SJSA1 (cell line): ENCODE measurements around the gene ZBTB44. TPM values are rescaled to one million over a fixed set of nuclear protein-coding genes. Genes with fewer than 3 reads are reported as not detected.
"Not testable (repeated sequence)": the region's sequence is repeated elsewhere in the genome, so short reads cannot be mapped to it uniquely, and the experiment has no call there.

Experiments used
- DNase-seq, 2 experiments: peaks; one replicate each; pipeline ENCODE4 v3.0.0-alpha.2; 2015 to 2020; ENCODE audit warnings: low spot score in 2 of 2, low read depth in 1 of 2
- H3K27ac ChIP-seq: fragments of 250-450 bp; sonication (Bioruptor Pico); 2 replicates; pipeline ENCODE4 v1.5.1; 2020; ENCODE audit warnings: mild to moderate bottlenecking, moderate library complexity
- H3K27me3 ChIP-seq: fragments of 250-450 bp; sonication (Bioruptor Pico); replicated peaks from 2 replicates; pipeline ENCODE4 v1.5.1; 2020; ENCODE audit warnings: mild to moderate bottlenecking, moderate library complexity
- H3K36me3 ChIP-seq: fragments of 250-450 bp; sonication (Bioruptor Pico); 2 replicates; pipeline ENCODE4 v1.5.1; 2020; ENCODE audit warnings: mild to moderate bottlenecking
- H3K4me1 ChIP-seq: fragments of 250-450 bp; sonication (Bioruptor Pico); replicated peaks from 2 replicates; pipeline ENCODE4 v1.6.1; 2021; ENCODE audit warnings: mild to moderate bottlenecking
- H3K4me3 ChIP-seq: fragments of 250-450 bp; sonication (Bioruptor Pico); 2 replicates; pipeline ENCODE4 v1.5.1; 2020; ENCODE audit warnings: mild to moderate bottlenecking
- H3K9me3 ChIP-seq: fragments of 250-450 bp; sonication (Bioruptor Pico); replicated peaks from 2 replicates; pipeline ENCODE4 v1.5.1; 2020; ENCODE audit warnings: mild to moderate bottlenecking
- total RNA-seq: library from RNA; depleted of rRNA; stranded (reverse); fragments of >200 nt; shearing (Covaris generic); gene quantifications from 2 replicates; pipeline ENCODE4 v1.2.3, GENCODE V29; 2014

Gene ZBTB44
- total RNA-seq, 1 experiment from 2014 or later, result 14.4 TPM

DNA sequence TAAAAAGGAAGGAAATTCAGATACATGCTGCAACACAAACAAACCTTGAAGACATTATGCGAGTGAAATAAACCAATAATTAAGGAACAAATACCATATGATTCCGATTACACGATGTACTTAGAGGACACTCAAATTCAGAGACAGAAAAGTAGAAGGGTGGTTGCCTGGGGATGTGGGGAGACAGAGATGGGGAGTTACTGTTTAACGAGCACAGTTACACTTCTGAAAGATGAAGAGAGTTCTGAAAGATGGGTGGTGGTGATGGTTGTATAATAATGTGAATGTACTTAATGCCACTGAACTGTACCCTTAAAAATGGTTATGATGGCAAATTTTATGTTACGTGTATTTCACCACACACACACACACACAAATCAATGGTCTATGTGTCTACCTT, 14.7 kb downstream of the ZBTB44 start:
- no peak overlapping the region for H3K27ac ChIP-seq
- no peak for DNase-seq
- no peak overlapping the region for H3K4me3 ChIP-seq
- no peaks in the 10 kb centered on the region for H3K4me1 ChIP-seq
- no peaks in the 10 kb centered on the region for H3K27me3 ChIP-seq
- no peaks in the 10 kb centered on the region for H3K9me3 ChIP-seq
- no peaks in the 10 kb centered on the region for H3K36me3 ChIP-seq

DNA sequence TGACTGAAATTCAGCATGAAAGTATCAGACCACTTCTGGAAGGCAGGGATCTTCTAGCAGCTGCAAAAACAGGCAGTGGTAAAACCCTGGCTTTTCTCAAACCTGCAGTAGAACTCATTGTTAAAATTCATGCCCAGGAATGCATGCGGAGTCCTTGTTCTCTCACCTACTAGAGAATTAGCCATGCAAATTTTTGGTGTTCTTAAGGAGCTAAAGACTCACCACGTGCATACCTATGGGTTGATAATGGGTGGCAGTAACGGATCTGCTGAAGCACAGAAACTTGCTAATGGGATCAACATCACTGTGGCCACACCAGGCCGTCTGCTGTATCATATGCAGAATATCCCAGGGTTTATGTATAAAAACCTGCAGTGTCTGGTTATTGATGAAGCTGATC, 19.1 kb downstream of the ZBTB44 start:
- no peaks in the 10 kb centered on the region for H3K9me3 ChIP-seq
- no peak for DNase-seq
- no peaks in the 10 kb centered on the region for H3K4me1 ChIP-seq
- no peak overlapping the region for H3K27ac ChIP-seq
- no peaks in the 10 kb centered on the region for H3K27me3 ChIP-seq
- no peak overlapping the region for H3K4me3 ChIP-seq
- H3K36me3 ChIP-seq, result no peaks in the 10 kb centered on the region

DNA sequence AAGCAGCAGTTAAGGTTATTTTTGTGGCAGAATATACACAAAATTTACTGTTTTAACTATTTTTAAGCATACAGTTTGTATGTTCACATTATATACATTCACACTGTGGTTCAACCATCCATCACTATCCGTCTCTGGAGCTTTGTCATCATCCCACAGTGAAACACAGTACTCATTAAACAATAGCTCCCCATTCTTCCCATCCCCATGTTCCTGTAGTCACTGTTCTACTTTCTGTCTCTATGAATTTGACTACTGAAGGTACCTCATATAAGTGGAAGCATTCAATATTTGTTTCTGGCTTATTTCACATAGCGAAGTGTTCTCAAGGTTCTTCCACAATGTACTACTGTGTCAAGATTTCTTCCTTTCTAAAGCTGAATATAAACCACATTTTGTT, 32.6 kb downstream of the ZBTB44 start:
- Histone ChIP-seq H3K27me3 (no peaks in the 10 kb centered on the region), H3K4me1 (no peaks in the 10 kb centered on the region), H3K4me3 (no peak overlapping the region), H3K27ac (no peak overlapping the region), H3K36me3 (no peaks in the 10 kb centered on the region), H3K9me3 (no peaks in the 10 kb centered on the region)
- DNase-seq, result no peak

DNA sequence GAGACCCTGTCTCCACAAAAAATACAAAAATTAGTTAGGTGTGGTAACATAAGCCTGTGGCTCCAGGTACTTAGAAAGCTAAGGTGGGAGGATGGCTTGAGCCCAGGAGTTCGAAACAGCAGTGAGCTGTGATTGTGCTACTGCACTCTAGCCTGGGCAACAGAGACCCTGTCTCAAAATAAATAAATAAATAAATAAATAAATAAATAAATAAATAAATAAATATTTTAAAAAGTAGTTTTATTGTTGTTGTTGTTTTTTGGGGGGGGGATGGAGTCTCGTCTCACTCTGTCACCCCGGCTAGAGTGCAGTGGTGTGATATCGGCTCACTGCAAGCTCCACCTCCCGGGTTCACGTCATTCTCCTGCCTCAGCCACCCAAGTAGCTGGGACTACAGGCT, 33.4 kb downstream of the ZBTB44 start:
- DNase-seq, H3K27me3 ChIP-seq, H3K27ac ChIP-seq, H3K9me3 ChIP-seq, H3K4me3 ChIP-seq, H3K4me1 ChIP-seq, H3K36me3 ChIP-seq: not testable (repeated sequence)

DNA sequence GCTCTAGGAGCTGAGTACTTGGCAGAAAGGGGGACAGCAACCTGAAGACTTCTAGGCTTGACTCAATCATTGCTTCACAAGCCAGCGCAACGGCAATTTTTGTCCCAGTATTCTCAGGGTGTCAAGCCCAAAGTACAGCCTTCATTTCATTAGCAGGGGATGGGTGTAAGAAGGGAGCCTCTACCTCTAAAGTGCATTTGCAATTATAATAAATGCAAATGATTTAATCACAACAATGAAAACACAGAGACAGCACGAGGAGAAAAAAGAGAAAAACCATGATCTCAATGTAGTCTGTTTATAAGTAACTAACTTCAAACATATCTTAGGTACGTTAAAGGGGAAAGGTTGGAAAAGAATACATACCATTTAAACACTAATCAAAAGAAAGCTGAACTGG, 34.7 kb downstream of the ZBTB44 start:
- Histone ChIP-seq H3K4me1 (no peaks in the 10 kb centered on the region), H3K27ac (no peak overlapping the region), H3K9me3 (no peaks in the 10 kb centered on the region), H3K27me3 (no peaks in the 10 kb centered on the region), H3K36me3 (no peaks in the 10 kb centered on the region), H3K4me3 (no peak overlapping the region)
- no peak for DNase-seq

DNA sequence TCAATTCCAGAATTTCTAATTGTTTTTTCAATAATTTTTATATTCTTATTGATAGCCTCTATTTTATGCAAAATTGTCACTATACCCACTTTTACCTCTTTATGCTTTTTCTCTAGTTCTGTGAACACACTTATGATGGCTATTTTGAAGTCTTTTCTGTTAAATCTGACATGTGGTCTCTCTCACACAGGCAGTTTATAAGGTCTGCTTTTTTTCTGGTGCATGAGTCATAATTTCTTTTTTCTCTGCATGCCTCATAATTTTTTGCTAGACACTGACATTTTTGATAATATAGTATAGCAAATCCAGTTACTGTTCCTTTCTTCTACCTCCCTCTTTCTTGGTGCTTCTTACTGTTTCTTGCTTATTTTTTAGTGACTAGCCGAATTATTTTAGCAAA, 36.0 kb downstream of the ZBTB44 start:
- H3K4me3 ChIP-seq, result no peak overlapping the region
- H3K4me1 ChIP-seq, result no peaks in the 10 kb centered on the region
- H3K36me3 ChIP-seq, result no peaks in the 10 kb centered on the region
- H3K27ac ChIP-seq, result no peak overlapping the region
- H3K27me3 ChIP-seq, result no peaks in the 10 kb centered on the region
- no peaks in the 10 kb centered on the region for H3K9me3 ChIP-seq
- no peak for DNase-seq

DNA sequence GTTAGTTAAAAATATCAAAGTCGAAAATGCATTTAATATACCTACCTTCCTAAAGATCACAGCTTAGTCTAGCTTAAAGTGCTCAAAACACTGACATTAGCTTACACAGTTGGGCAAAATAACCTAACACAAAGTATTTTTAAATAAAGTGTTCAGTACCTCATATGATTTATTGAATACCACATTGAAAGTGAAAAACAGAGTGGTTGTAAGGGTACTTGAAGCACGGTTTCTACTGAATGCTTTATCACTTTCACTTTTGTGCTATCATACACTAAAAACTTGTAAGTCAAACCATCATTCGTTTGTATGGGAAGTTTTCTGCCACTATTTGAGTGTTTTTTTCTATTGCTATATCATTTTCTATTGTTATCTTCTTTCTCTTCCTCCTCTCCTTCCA, 36.6 kb downstream of the ZBTB44 start:
- no peaks in the 10 kb centered on the region for H3K4me1 ChIP-seq
- H3K36me3 ChIP-seq, result no peaks in the 10 kb centered on the region
- H3K27ac ChIP-seq, result no peak overlapping the region
- no peaks in the 10 kb centered on the region for H3K27me3 ChIP-seq
- DNase-seq, result no peak
- no peak overlapping the region for H3K4me3 ChIP-seq
- no peaks in the 10 kb centered on the region for H3K9me3 ChIP-seq

DNA sequence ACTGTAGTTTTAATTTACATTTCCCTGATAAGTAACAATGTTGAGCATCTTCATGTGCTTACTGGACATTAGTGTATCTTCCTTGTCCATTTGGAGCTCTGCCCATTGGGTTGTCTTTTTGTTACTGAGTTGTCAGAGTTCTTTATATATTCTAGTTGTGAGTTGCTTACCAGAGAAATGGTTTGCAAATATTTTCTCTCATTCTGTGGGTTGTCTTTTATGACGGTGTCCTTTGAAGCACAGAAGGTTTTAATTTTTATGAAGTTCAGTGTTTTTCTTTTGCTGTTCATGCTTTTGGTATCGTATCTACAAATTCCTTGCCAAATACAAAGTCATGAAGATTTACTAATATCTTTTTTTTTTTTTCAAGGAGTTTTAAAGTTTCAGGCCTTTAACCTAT, 42.4 kb downstream of the ZBTB44 start:
- no peak overlapping the region for H3K4me3 ChIP-seq
- no peak for DNase-seq
- H3K4me1 ChIP-seq, result no peaks in the 10 kb centered on the region
- H3K27me3 ChIP-seq, result no peaks in the 10 kb centered on the region
- H3K9me3 ChIP-seq, result no peaks in the 10 kb centered on the region
- H3K36me3 ChIP-seq, result no peaks in the 10 kb centered on the region
- no peak overlapping the region for H3K27ac ChIP-seq

DNA sequence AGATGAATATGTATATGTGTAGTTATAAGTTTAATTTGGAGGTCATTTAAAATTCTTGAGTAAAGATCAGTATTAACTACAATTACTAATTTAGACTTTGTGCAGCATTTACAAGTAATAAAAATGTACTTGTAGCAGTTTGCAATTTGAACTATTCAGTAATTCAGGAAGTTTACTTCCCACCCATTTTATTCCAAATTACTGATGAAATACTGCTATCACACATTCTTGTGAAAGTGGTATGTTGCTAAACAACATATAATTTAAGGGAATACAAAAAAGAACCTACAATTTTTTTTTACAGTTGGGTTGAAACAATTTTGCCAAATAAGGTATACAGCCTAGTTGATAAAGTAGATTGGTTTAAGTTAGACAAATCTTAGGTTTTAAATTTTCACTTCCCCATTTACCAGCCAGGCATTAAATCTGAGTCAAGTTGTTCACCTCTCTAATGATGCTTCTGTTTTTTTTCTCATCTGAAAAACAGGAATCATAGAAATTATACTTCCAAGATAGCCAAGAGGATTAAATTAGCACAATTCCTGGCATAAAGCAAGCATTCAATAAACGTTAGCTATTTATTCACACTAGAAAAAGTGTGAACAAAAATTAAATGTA, 45.3 kb downstream of the ZBTB44 start:
- no peaks in the 10 kb centered on the region for H3K36me3 ChIP-seq
- no peaks in the 10 kb centered on the region for H3K4me1 ChIP-seq
- no peak for DNase-seq
- no peaks in the 10 kb centered on the region for H3K27me3 ChIP-seq
- H3K27ac ChIP-seq, result no peak overlapping the region
- no peaks in the 10 kb centered on the region for H3K9me3 ChIP-seq
- H3K4me3 ChIP-seq, result no peak overlapping the region

DNA sequence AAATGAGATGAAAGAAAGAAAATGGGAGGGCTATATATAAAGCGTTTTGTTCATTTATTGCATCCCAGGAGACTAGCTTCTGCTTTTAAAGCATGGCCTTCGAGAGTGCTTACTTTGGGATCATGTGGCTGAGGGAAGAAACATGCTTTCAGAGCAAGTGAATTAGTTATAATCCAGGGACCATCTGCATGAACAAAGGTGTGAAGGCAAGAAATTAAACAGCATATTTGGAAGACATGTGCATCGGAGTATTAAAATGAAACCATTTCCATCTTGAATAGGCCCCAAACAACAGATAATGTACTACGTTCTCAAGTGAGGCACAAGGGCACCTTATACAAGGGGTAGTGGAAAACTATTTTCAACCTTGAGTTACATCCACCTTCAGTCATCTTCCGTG, 51.4 kb downstream of the ZBTB44 start:
- DNase-seq, result no peak
- Histone ChIP-seq H3K4me3 (no peak overlapping the region), H3K9me3 (no peaks in the 10 kb centered on the region), H3K27me3 (no peaks in the 10 kb centered on the region), H3K36me3 (no peaks in the 10 kb centered on the region), H3K27ac (no peak overlapping the region), H3K4me1 (no peaks in the 10 kb centered on the region)

DNA sequence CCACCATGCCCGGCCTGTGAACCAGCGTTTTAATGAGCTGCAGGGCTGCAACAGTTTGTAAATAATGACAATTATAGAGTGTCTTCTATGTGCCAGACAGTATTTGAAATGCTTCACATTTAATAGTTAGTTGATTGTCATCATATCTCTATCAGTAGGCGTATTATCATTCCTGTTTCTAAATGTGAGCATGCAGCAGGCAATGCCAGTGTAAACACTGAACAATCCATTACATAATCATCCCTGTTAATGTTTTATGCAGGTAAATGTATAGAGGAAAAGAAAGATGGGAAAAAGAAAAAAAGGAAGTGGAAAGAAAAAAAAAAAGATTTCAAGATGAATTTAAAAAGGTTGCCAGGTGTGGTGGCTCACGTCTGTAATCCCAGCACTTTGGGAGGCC, 52.3 kb downstream of the ZBTB44 start:
- DNase-seq, result no peak
- Histone ChIP-seq H3K27me3 (no peaks in the 10 kb centered on the region), H3K4me3 (no peak overlapping the region), H3K27ac (no peak overlapping the region), H3K9me3 (no peaks in the 10 kb centered on the region), H3K36me3 (no peaks in the 10 kb centered on the region), H3K4me1 (no peaks in the 10 kb centered on the region)

DNA sequence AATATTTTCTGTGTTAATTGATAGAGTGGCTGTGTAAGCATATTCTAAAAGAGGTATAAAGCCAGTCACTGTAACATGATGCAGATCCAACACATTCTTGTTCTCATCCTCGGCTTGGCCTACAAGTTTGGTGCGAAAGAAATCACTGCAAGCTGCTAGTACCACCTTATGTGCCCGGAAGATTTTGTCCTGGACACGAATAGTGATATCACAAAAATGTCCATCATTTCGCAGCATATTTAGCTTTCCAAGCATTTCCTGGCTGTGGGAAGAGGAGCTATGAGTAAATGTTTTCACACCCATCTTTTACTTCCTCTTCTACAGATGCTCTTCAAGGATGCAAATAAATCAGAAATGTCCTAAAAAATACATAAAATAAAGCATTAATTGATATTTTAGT, 53.1 kb downstream of the ZBTB44 start:
- Histone ChIP-seq H3K4me3 (no peak overlapping the region), H3K4me1 (no peaks in the 10 kb centered on the region), H3K27me3 (no peaks in the 10 kb centered on the region), H3K27ac (no peak overlapping the region), H3K36me3 (no peaks in the 10 kb centered on the region), H3K9me3 (no peaks in the 10 kb centered on the region)
- no peak for DNase-seq

DNA sequence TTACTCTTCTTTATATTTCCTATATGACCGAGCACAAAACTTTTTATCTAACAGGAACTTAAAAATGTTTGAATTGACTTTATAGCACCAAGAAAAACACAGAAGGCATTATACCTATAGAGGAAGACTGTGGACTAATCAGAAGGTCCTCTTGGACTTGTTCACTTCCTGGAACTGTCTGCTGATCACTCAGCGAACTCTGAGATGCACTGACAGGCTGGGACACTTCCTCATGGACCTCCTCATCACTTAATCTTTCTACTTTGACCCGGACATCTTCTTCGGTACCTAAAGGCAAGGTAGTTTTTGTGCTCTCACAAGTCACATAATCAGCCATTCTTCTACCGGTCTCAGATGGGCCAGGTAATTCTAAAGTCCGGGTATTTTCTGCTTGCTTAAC, 54.0 kb downstream of the ZBTB44 start:
- Histone ChIP-seq H3K4me1 (no peaks in the 10 kb centered on the region), H3K36me3 (no peaks in the 10 kb centered on the region), H3K4me3 (no peak overlapping the region), H3K27me3 (no peaks in the 10 kb centered on the region), H3K9me3 (no peaks in the 10 kb centered on the region), H3K27ac (no peak overlapping the region)
- no peak for DNase-seq

DNA sequence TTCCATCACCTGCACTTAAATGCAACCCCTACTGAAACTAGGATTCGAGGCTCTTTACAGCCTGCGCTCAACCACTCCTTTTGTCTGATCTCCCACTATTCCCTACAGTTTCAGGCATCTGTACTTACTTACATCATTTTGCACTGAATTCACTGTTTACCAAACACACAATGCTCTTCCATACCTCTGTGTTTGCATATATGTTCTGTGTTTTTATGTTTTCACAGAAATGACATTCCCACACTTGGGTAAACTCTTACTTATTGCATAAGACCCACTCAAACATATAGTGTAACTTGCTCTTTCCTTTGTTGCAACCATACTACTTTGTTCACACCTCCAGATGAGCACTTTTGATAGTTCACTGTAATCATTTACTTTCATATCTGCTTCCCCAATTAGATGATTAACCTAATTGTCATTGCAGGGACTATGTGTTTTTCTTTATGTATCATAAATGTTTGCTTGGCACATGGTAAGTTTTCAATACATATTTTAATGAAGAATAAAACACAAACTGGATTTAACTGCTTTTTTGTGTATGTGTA, 54.6 kb downstream of the ZBTB44 start:
- Histone ChIP-seq H3K27me3 (no peaks in the 10 kb centered on the region), H3K27ac (no peak overlapping the region), H3K9me3 (no peaks in the 10 kb centered on the region), H3K36me3 (no peaks in the 10 kb centered on the region), H3K4me1 (no peaks in the 10 kb centered on the region), H3K4me3 (no peak overlapping the region)
- DNase-seq, result no peak

DNA sequence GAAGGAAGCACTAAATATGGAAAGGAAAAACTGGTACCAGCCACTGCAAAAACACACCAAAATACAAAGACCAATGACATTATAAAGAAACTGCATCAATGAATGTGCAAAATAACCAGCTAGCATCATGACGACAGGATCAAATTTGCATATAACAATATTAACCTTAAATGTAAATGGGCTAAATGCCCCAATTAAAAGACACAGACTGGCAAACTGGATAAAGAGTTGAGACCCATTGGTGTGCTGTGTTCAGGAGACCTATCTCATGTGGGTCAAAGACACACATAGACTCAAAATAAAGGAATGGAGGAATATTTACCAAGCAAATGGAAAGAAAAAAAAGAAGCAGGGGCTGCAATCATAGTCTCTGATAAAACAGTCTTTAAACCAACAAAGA, 63.0 kb downstream of the ZBTB44 start:
- H3K36me3 ChIP-seq, H3K4me3 ChIP-seq, H3K27ac ChIP-seq, H3K4me1 ChIP-seq, H3K27me3 ChIP-seq, H3K9me3 ChIP-seq, DNase-seq: not testable (repeated sequence)
